HG03025 (cell line): ENCODE measurements around the gene CDV3.

ENCODE experiments used
- ATAC-seq: cut with Tn5 transposase; IDR thresholded peaks from one replicate; pipeline ENCODE4 v1.9.1; 2021; ENCODE audit warnings: mild to moderate bottlenecking, moderate library complexity; ENCODE audit not compliant: unreplicated experiment, low FRiP score

Gene CDV3

GRCh38 chr3:133599280-133599679 lies 25.8 kb downstream of the CDV3 start:
- ATAC-seq = no peak

GRCh38 chr3:133600572-133601081 lies 27.1 kb downstream of the CDV3 start:
- no peak for ATAC-seq

- no peak for ATAC-seq
These were observed 32.9 kb downstream of the CDV3 start for GRCh38 chr3:133606342-133606741.

DNA sequence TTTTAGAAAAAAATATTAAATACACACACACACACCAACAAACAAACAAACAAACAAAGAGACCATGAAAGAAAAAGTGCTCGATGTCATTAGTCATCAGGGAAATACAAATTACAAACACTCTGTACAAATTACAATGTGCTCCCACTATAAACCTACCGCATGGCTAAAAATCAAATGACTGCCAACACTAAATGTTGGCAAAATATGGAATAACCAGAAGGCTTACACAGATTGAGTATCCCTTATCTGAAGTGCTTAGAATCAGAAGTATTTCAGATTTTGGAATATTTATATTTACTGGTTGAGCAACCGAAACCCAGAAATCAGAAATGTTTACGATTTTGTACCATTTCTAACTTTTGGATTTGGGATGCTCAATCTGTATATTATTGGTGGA lies 33.4 kb downstream of the CDV3 start:
- no peak for ATAC-seq

DNA sequence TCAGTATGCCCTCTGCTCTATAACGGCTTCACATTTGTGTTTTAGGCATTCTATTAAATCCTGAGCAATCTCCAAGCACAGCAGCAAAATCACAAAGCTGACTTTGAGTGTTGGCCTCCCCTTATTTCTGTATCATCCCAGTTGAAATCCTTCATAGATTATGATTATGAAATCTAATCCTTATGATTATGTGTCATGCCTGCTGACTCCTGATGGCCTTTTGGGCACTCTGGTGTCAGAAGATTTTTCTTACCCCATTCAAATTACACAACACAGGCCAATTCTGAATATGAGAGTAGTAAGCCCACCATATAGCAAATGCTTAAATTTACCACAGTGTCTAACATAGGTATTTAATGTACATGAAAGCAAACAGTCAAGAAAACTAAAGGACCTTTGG lies 34.3 kb downstream of the CDV3 start:
- ATAC-seq = no peak

GRCh38 chr3:133608388-133608787 lies 34.9 kb downstream of the CDV3 start:
- no peak for ATAC-seq

GRCh38 chr3:133610031-133610430 lies 36.5 kb downstream of the CDV3 start:
- ATAC-seq = no peak

DNA sequence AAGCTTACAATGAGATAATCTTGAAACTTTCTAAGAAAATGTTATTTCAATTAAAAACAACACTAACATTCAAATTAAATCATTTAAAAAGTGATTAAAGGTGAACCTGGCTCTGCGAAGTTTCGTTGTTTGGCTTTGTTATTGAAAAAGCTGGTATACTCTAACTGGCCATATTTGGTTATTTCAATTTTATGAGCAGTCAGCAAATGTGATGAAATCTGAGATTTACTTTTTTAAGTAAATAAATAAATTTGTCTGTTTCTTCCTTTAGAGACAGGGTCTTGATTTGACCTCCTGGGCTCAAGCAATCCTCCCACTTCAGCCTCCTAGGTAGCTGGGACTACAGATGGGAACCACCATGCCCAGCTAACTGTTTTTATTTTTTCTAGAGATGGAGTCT lies 38.0 kb downstream of the CDV3 start:
- ATAC-seq = no peak

DNA sequence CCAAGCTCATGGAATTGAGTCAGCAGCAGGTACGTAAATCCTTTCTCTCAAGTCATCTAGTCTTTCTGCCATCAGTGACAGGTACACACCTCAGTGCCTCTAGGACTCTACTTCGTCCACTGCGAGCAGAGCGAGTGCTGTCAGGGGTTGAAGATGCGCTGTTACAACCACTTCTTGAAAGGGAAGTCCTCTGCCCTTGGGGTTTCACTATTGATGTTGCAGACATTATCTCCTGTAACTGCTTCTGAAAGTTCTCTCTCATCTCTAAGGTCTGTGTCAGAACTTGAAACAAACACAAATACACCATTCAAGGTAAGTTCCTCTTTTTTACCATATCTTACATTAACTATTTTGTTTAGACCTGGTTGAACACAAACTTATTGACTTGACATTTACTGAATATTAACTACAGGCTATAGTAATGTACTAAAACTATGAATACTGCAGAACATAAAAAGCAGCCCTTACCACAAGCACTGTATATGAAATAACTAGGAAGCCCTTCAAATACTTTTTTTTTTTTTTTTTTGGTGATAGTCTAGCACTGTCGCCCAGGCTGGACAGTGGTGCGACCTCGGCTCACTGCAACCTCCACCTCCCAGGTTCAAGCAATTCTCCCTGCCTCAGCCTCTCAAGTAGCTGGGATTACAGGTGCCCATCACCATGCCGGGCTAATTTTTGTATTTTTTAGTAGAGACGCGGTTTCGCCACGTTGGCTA lies 46.7 kb downstream of the CDV3 start:
- peak; percentile 99 for ATAC-seq

GRCh38 chr3:133627789-133628188 lies 54.3 kb downstream of the CDV3 start:
- ATAC-seq = no peak

DNA sequence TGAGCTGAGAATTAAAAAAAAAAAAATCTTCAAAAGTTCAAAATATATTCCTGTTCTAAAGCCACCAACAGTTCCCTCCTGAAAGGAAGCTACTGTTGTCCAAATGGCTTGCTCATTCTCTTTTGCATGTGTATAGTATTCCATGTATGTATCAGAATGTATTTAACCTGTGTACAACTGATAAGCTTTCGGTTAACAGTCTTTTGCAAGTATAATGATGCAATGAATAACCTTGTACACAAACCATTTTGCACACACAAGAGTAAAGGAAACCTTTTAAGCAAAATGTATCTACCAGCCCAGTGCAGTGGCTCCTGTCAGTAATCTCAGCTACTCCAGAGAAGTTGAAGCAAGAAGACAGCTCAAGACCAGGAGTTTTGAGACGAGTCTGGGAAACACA lies 55.7 kb downstream of the CDV3 start:
- no peak for ATAC-seq

DNA sequence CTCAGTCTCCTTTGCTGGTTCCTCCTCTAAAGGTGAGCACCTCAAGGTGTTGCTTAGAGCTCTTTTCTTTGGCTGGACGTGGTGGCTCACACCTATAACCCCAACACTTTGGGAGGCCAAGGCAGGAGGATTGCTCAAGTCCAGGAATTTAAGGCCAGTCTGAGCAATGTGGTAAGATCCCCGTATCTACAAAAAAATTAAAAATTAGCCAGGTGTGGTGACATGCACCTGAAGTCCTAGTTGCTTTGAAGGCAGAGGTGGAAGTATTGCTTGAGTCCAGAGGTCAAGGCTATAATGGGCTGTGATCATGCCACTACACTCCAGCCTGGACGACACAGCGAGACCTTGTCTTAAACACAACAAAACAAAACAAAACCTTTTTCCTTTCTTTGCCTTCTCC lies 60.0 kb downstream of the CDV3 start:
- ATAC-seq = no peak
